Measurements from ENCODE around the gene GNRHR. TPM values are rescaled to one million over a fixed set of nuclear protein-coding genes. Genes with fewer than 3 reads are reported as not detected.

GNRHR gene
- total RNA-seq, 1 experiment from 2014 or later: not detected

DNA sequence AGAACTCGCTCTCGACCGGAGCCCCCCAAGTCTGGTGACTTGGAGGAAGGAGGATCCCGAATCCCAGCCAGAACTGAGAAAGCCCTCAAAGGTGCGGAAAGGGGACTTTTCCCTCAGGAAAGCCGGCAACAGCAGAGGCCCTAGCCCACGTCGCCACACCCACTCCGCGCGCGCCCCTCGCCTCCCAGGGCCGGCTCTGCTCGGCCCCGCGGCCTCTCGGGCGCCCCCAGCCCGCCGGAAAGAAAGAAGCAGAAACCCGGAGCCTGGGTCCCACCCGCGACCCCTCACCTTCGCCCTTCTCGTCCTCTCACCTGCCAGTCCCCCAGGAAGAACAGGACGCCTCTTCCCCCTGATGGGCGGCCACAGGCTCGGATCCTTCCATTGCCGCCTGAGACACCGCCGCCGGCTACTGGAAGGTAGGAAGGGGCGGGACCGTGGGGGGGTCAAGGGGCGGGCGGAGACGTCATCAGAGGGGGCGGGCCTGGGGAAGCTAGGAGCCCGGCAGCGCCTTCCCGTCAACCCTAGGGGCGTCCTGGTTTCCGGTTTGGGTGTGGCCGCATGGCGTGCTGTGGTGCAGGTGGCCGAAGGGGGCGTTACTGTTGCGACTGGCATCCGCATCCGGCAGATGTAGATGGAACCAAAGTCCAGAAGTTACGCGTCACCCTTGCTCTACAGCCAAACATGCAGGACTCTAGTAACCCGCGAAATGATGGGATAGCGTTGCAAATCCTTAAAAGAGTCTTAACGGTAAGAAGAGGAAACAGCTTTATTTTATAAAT is 53.3 kb downstream of the GNRHR start, which contains the start of gene UBA6:
UBA6 (minus strand) TSS at position 418 of the 779 bp plus-strand sequence; CDS start at position 382, 36 bp downstream.
- peak; percentile 93 for DNase-seq (ENCODE audit: extremely low read depth, low read depth)

DNA sequence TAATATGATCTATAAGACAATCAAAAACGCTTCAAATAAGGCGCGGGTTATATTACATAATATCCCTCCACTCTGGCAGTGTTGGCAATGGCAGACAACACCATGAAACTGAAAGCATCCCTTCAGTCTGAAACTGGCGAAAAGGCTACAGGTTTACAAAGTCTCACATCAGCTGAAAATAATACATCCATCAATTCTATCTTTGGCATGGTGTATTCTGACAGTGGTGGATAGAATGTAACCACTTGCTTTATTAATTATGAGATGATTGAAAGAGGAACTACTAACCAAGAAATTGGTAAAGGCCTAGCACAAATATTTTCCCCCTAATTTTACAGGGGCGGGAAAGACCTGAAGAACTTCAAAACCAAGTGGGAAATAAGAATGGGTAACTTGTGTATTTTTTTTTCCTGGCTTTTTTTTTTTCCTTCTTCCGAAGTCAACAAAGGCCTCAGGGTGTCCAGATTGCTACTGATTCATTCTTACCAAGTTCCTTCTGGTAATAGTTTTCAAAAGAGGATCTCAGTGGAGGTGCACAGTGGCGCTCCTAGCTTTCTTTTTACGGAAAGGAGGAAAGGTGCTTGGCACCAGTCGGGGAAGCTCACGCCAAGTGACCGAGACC is 54.0 kb downstream of the GNRHR start:
- DNase-seq (ENCODE audit: extremely low read depth, low read depth): no peak

- no peak for DNase-seq (ENCODE audit: extremely low read depth, low read depth)
These were observed 54.6 kb downstream of the GNRHR start for GRCh38 chr4:67699603-67700002.

DNA sequence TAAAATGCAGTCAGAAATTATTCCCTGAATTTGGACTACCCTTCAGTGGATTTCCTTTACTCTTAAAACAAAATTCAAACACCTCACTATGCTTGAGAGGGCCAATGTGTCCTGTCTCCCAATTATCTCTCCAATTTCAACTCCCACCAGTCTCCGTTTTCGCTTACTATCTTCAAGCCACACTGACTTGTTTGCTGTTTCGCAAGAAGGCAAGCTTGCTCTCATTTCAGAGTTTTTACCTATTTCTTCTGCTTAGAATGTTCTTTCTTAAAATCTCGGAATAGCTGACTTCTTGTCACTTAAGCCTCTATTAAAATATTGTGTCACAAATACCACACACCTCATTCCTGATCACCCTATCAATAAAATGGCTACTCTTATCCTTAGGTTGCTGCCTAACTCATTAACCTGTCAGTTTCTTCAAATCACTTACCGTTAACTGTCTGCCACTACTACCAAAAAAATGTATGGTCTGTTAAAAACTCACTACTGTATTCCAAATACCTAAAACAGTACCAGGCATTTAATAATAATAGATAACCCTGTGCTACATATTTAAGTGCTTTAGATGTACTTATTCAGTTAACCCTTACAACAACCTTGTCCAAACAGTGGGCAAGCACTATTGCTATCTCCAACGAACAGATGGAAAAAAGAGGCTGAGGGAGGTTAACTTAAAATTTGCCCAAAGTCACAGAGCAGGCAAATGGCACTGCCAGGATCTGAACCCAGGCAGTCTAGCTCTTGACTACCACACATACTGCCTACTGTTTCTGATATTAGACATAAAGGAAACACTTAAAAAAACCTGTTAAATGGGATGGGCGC is 56.1 kb downstream of the GNRHR start:
- DNase-seq (ENCODE audit: extremely low read depth, low read depth): no peak

DNA sequence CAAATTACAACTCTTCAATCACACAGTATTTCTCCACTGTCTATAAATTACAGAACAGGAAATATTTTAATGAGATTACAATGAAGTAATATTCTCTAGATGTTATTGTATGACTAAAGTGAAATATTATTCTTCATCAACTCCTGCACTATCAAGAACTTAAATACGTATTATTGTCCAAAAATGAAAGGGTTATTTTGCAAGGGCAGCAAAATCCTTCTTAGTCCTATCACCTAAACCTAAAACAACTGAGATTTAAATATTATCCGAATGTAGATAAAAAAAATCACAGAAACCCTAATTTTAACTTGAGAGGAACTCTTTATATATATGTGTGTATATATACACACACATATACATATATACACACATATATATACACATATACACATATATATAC is 58.1 kb downstream of the GNRHR start:
- no peak for DNase-seq (ENCODE audit: extremely low read depth, low read depth)

DNA sequence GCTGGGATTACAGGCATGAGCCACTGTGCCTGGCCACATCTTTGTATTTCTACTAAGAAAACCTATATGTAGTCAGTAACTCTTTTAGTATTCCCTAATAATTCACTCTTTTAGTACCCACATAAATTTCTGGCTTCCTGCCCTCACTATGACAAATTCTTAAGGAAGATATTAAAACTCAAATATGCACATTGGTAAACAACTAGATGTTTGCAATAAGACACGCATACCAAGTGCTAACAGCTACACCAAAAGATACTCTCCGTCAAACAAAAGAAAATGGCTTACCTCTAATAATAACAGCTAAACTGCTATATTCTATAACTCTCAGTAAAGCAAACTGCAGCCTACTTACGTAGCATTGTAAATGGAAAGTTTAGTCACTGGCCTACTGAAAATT is 59.5 kb downstream of the GNRHR start:
- DNase-seq (ENCODE audit: extremely low read depth, low read depth): no peak

DNA sequence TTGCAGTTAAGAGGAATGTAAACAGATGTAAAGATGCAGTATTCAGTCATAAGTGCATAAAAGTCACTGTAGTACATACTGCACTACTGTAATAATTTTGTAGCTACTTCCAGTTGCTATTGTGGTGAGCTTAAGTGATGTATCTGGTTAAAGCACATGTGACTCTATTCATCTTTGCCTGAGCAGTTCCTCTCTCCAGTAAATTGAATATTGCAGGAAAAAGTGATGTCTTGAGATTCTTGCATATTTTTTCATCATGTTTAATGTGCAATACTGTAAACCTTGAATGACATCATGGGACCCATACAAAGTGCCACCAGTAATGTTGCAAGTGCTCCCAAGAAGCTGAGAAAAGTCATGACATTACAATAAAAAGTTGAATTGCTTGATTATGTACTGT is 62.9 kb downstream of the GNRHR start:
- no peak for DNase-seq (ENCODE audit: extremely low read depth, low read depth)

Small RNA genes within 50 kb of the gene (small RNA-seq; reads per million reads assigned to genes)
- 0 reads per million in 2 experiments for gene RF00091

Other genes starting within 250 kb of the GNRHR start
- gene CENPC, start 208.9 kb downstream of the GNRHR start, total RNA-seq (2014; rRNA removed; shearing (Covaris generic)): 8.6 and 13.9 TPM in 2 replicates
- not detected in 2 replicates for gene STAP1, start 195.7 kb downstream of the GNRHR start, total RNA-seq (2014; rRNA removed; shearing (Covaris generic))
- gene UBA6, start 53.2 kb downstream of the GNRHR start, total RNA-seq (2014; rRNA removed; shearing (Covaris generic)): 61.2 and 64.7 TPM in 2 replicates
- gene TMPRSS11D, start 129.6 kb upstream of the GNRHR start, total RNA-seq (2014; rRNA removed; shearing (Covaris generic)): not detected in 2 replicates
- gene TMPRSS11A, start 209.1 kb upstream of the GNRHR start, total RNA-seq (2014; rRNA removed; shearing (Covaris generic)): not detected in 2 replicates

Data from NCI-H460 (cell line).